Activated naive CD4-positive, alpha-beta T cell treated with anti-CD3 and anti-CD28 coated beads, Interleukin-2, amount 50 U/mL, for 24 hours (primary cell): ENCODE results near the gene ARRDC1.
A peak's percentile ranks its signal among the peaks of the same experiment; 100 is the strongest.

ENCODE experiments used
- H3K27ac Mint-ChIP-seq: one replicate; pipeline ENCODE4 v1.8.0; 2021; ENCODE audit warnings: mild to moderate bottlenecking, mixed read lengths
- H3K27me3 Mint-ChIP-seq: one replicate; pipeline ENCODE4 v1.8.0; 2021; ENCODE audit warnings: mixed read lengths
- H3K36me3 Mint-ChIP-seq: one replicate; pipeline ENCODE4 v1.8.0; 2021; ENCODE audit warnings: mixed read lengths
- H3K4me1 Mint-ChIP-seq: one replicate; pipeline ENCODE4 v1.8.0; 2021; ENCODE audit warnings: mixed read lengths
- H3K4me3 Mint-ChIP-seq: one replicate; pipeline ENCODE4 v1.8.0; 2021; ENCODE audit warnings: mild to moderate bottlenecking, mixed read lengths
- H3K9me3 Mint-ChIP-seq: one replicate; pipeline ENCODE4 v1.8.0; 2021; ENCODE audit warnings: mixed read lengths

ARRDC1 gene

DNA sequence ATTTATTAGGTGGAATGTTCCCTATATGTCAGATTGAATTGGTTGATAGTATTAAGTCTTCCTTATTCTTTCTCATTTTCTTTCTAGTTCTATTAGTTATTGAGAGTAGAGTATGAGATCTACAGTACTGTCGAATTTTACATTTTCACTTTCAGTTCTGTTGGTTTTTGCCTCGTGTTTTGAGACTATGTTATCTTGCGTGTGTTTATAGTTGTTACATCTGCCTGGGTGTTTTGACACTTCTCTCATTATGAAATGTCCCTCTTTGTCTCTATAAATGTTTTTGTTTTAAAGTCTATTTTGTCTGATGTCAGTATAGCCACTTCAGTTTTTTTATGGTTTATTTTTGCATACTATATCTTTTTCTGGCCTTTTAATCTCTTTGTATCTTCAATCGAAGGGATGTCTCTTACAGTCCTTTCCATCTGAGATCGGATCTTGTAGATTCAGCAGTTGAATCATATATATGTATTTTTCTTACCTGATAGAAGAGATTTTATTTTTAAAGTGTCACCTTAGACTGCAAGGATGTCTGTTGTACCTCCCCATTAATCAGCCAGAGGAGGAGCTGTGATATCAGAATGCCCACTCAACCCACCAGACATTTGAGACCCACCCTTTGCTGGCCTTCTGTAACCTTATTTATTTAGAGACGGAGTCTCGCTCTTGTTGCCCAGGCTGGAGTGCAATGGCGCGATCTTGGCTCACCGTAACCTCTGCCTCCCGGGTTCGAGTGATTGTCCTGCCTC, 34.0 kb downstream of the ARRDC1 start:
- no peaks in the 10 kb centered on the region for H3K9me3 Mint-ChIP-seq
- peak overlapping the region; percentile 89 for H3K4me3 Mint-ChIP-seq
- H3K36me3 Mint-ChIP-seq = peaks cover 11% of the 10 kb centered on the region
- no peaks in the 10 kb centered on the region for H3K27me3 Mint-ChIP-seq
- peaks cover 61% of the 10 kb centered on the region for H3K4me1 Mint-ChIP-seq
- H3K27ac Mint-ChIP-seq = peak overlapping the region; percentile 97

DNA sequence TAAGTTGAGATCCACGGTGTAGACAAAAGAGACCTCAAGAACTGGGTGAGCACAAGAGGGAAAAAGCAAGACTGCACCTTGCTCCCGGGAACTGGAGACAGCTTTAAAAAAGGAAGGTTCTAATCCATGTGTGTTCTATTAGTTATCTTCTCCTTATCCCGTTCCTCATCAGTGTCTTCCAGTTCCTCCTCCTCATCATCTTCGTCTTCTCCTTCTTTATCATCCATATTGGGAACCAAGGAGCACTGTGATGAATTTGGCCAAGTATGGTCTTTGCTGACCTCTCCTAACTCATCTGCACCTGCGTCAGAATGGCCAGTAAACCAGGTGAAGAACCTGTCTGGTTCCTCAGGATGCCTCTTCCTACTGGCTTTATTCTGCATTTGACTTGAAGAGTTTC, 35.4 kb downstream of the ARRDC1 start:
- Mint-ChIP-seq H3K27me3 (no peaks in the 10 kb centered on the region), H3K27ac (peak overlapping the region; percentile 79), H3K4me3 (peak overlapping the region; percentile 30)

DNA sequence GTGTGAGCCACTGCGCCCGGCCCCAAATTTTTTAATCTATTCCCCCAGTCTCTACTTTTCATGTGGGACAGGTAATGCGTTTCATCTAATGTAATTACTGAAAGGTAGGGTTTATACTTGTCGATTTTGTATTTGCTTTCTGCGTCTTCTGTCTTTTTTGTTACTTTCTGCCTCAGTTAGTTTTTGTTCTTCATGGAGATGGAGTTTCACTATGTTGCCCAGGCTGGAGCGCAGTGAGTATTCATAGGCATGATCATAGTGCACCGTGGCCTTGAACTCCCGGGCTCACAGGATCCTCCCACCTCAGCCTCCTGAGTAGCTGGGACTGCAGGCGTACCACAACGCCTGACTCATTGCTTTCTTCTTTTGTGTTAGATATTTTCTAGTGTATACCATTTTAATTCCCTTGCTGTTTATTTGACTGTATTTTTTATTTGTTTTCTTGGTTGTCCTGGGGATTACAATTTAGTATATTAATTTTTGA, 36.7 kb downstream of the ARRDC1 start:
- H3K9me3 Mint-ChIP-seq = no peaks in the 10 kb centered on the region
- no peak overlapping the region for H3K4me3 Mint-ChIP-seq
- H3K27ac Mint-ChIP-seq = peak overlapping the region; percentile 42
- peaks cover 14% of the 10 kb centered on the region for H3K36me3 Mint-ChIP-seq
- peaks cover 68% of the 10 kb centered on the region for H3K4me1 Mint-ChIP-seq
- H3K27me3 Mint-ChIP-seq = no peaks in the 10 kb centered on the region

More for the DNA sequence above, 35.4 kb downstream of the ARRDC1 start:
- Mint-ChIP-seq H3K4me1 (peaks cover 68% of the 10 kb centered on the region), H3K36me3 (peaks cover 11% of the 10 kb centered on the region), H3K9me3 (no peaks in the 10 kb centered on the region)

DNA sequence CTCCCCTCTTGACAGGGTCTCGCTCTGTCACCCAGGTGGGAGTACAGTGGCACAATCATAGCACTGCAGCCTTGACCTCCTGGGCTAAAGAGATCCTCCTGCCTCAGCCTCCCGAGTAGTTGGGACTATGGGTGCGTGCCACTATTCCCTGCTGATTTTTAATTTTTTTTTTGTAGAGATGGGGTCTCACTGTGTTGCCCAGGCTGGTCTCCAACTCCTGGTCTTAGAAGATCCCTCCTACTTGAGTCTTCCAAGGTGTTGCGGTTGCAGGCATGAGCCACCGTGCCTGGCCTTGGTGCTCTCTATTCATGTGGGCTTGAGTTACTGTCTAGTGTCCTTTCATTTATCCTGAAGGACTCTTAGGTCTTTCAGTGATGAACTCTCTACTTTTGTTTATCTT, 37.4 kb downstream of the ARRDC1 start:
- H3K4me3 Mint-ChIP-seq = no peak overlapping the region
- no peaks in the 10 kb centered on the region for H3K27me3 Mint-ChIP-seq
- peak overlapping the region; percentile 4 for H3K27ac Mint-ChIP-seq
- H3K36me3 Mint-ChIP-seq = peaks cover 16% of the 10 kb centered on the region
- peaks cover 71% of the 10 kb centered on the region for H3K4me1 Mint-ChIP-seq
- no peaks in the 10 kb centered on the region for H3K9me3 Mint-ChIP-seq

DNA sequence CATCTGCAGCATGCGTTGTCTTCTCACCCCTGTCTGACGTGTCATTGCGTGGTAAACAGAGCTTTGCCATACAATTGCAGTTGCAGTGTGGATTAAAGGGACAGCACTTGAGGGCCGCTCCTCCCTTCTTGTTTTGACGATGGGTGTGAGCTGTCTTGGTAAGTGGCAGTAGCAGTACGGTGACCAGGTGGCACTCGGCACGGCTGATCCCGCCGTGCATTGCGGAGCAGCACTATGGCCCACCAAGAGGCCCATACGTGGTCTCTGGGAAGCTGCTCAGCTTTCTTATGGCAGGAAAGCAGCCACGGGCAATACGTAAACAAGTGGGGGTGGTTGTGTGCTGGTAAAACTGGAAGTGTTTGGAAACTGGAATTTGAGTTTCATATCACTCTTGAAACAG, 38.4 kb downstream of the ARRDC1 start:
- Mint-ChIP-seq H3K9me3 (no peaks in the 10 kb centered on the region), H3K27me3 (no peaks in the 10 kb centered on the region), H3K4me3 (no peak overlapping the region), H3K36me3 (peaks cover 18% of the 10 kb centered on the region), H3K4me1 (peaks cover 69% of the 10 kb centered on the region), H3K27ac (peak overlapping the region; percentile 70)

DNA sequence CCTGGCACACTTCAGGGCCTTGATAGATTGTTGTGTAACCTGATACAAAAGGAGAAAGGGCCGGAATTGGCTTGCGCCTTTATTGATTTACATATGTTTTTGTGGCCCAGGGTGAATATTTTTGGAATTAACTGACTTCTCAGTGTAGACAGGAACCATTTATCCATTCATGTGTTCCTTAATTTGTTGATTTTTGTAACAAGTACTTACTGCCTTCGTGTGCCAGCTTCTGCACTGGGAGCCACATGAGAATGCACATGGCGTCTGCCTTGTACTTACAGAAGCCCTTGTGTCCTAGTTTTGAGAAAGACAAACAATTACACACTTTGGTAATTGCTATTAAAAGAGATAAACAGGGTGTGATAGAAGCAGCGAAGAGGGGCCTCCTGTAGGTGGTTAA, 39.7 kb downstream of the ARRDC1 start:
- Mint-ChIP-seq H3K4me3 (no peak overlapping the region), H3K9me3 (no peaks in the 10 kb centered on the region), H3K36me3 (peaks cover 16% of the 10 kb centered on the region), H3K27me3 (no peaks in the 10 kb centered on the region), H3K4me1 (peaks cover 68% of the 10 kb centered on the region), H3K27ac (no peak overlapping the region)

DNA sequence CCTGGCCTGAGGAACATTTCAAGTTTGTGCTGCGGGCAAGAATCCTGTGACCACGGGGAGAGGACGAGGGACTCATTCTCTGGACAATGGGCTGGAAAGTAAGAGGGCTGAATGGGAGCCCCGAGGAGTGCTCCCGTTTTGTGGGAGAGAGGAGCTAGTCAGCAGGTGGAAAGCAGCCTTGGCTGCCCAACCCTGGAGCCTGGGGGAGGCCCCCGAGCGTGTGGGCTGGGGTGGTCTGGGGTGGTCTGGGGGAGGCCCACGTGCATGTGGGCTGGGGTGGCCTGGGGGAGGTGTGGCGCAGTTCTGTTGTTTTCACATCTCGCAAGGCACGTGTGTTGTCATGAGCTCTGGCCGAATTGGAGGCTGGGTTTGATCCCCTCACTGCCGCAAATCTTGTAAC, 40.9 kb downstream of the ARRDC1 start:
- Mint-ChIP-seq H3K4me3 (no peak overlapping the region), H3K27ac (no peak overlapping the region), H3K4me1 (peaks cover 64% of the 10 kb centered on the region), H3K27me3 (no peaks in the 10 kb centered on the region), H3K9me3 (no peaks in the 10 kb centered on the region), H3K36me3 (peaks cover 17% of the 10 kb centered on the region)

DNA sequence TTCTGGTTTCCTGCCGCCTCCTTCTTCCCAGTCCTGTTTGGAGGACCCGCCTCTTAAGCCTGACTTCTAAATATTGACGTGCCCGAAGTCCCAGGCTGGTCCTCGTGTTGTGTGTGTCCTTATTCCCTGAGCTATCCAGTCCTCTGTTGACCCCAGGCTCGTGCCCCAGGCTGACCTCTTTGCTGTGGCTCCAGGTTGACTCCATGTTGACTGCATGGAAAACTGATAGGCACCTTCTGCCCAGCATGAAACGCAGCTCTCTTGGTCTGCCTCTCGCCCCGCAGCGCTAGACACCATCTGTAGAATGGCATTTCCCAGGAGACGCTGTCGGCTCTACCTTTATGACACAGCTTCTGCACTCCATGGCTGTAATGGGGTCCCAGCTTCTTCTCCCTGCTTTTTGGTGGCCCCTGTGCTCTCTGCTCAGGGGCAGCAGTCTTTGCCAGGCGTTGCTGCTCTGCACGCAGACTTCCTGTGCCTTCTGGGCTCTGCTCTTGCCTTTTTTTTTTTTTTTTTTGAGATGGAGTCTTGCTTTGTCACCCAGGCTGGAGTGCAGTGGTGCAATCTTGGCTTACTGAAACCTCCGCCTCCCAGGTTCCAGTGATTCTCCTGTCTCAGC, 41.7 kb downstream of the ARRDC1 start:
- peaks cover 13% of the 10 kb centered on the region for H3K36me3 Mint-ChIP-seq
- peak overlapping the region; percentile 56 for H3K4me3 Mint-ChIP-seq
- H3K4me1 Mint-ChIP-seq = peaks cover 57% of the 10 kb centered on the region
- no peaks in the 10 kb centered on the region for H3K9me3 Mint-ChIP-seq
- H3K27me3 Mint-ChIP-seq = no peaks in the 10 kb centered on the region
- H3K27ac Mint-ChIP-seq = peak overlapping the region; percentile 65

DNA sequence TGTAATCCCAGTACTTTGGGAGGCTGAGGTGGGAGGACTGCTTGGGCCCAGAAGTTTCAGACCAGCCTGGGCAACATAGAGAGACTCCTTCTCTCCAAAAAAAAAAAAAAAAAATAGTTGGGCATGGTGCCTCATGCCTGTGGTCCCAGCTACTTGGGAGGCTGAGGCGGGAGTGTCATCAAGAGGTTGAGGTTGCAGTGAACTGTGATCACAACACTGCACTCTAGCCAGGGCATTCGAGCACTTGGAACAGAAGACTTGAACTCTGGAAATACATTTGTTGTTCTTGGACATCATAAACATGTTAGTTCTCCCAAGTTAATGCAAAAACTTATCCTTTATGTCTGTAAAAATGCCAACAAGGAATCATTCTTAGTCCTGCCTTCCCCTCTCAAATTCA, 42.9 kb downstream of the ARRDC1 start:
- H3K27ac Mint-ChIP-seq = no peak overlapping the region
- H3K4me3 Mint-ChIP-seq = no peak overlapping the region
- H3K4me1 Mint-ChIP-seq = peaks cover 53% of the 10 kb centered on the region
- H3K36me3 Mint-ChIP-seq = peaks cover 11% of the 10 kb centered on the region
- H3K9me3 Mint-ChIP-seq = no peaks in the 10 kb centered on the region
- H3K27me3 Mint-ChIP-seq = no peaks in the 10 kb centered on the region

DNA sequence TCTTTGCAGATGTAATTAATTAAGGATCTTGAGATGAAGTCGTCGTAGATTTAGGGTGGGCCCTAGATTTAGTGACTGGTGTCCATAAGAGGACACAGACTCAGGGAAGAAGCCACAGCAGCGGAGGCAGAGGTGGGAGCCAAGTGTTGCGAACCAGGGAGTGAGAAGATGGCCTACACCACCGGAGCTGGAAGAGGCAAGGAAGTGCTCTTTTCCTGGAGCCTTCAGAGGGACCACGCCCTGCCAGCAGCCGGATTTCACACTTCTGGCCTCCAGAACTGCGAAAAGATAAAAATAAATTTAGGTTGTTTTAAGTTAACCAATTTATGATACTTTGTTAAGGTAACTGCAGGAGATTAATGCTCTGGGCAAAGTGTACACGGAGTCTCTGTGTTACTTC, 44.1 kb downstream of the ARRDC1 start:
- no peak overlapping the region for H3K27ac Mint-ChIP-seq
- no peak overlapping the region for H3K4me3 Mint-ChIP-seq
- H3K4me1 Mint-ChIP-seq = peaks cover 50% of the 10 kb centered on the region
- peaks cover 11% of the 10 kb centered on the region for H3K36me3 Mint-ChIP-seq
- H3K27me3 Mint-ChIP-seq = no peaks in the 10 kb centered on the region
- H3K9me3 Mint-ChIP-seq = no peaks in the 10 kb centered on the region

DNA sequence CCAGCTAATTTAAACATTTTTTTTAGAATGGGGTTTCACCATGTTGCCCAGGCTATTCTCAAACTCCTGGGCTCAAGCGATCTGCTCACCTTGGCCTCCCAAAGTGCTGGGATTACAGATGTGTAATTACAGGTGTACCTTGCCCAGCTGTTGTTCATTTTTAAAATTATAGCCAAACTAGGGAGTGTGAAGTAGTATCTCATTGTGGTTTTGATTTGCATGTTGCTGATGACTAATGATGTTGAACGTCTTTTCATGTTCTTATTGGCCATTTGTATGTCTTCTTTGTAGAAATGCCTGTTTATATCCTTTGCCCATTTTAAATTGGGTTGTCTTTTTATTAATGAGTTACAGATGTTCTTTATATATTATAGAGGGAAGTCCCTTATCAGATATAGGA, 44.8 kb downstream of the ARRDC1 start:
- no peaks in the 10 kb centered on the region for H3K9me3 Mint-ChIP-seq
- H3K36me3 Mint-ChIP-seq = peaks cover 11% of the 10 kb centered on the region
- no peak overlapping the region for H3K4me3 Mint-ChIP-seq
- H3K4me1 Mint-ChIP-seq = peaks cover 47% of the 10 kb centered on the region
- H3K27me3 Mint-ChIP-seq = no peaks in the 10 kb centered on the region
- no peak overlapping the region for H3K27ac Mint-ChIP-seq

DNA sequence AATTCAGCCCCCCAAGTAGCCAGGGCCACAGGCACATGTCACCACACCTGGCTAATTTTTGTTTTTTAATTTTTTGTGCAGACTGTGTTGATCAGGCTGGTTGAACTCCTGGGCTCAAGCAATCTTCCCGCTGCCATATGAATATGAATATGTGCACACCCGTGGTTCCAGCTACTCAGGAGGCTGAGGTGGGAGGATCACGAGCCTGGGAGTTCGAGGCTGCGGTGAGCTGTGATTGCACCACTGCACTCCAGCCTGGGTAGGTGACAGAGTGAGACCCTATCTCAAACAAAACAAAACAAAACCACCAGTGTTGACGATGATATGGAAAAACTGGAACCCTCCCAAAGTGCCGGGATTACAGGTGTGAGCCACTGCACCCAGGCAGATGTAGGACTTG, 45.3 kb downstream of the ARRDC1 start:
- Mint-ChIP-seq H3K27ac (no peak overlapping the region), H3K36me3 (peaks cover 11% of the 10 kb centered on the region), H3K9me3 (no peaks in the 10 kb centered on the region), H3K4me3 (no peak overlapping the region), H3K27me3 (no peaks in the 10 kb centered on the region), H3K4me1 (peaks cover 43% of the 10 kb centered on the region)

DNA sequence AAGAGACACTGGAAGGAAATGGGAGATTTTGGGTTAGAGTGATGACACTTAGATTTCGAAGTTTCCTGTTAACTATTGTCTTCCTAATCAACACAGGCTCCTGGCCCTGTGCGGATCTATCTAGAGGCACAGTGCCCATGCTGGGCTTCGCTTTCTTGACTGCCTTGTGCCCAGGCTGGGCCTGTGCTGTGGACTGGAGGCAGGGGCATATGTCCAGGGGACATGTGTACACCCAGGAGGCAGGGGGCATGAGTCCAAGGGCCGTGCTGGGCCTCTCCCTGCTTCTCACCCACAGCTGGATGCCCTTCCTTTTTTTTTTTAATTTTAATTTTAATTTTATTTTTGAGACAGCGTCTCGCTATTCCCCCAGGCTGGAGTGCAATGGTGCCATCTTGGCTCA, 50.9 kb downstream of the ARRDC1 start:
- Mint-ChIP-seq H3K4me3 (no peak overlapping the region), H3K27ac (no peak overlapping the region), H3K27me3 (no peaks in the 10 kb centered on the region), H3K36me3 (peaks cover 15% of the 10 kb centered on the region), H3K9me3 (no peaks in the 10 kb centered on the region), H3K4me1 (peaks cover 47% of the 10 kb centered on the region)

DNA sequence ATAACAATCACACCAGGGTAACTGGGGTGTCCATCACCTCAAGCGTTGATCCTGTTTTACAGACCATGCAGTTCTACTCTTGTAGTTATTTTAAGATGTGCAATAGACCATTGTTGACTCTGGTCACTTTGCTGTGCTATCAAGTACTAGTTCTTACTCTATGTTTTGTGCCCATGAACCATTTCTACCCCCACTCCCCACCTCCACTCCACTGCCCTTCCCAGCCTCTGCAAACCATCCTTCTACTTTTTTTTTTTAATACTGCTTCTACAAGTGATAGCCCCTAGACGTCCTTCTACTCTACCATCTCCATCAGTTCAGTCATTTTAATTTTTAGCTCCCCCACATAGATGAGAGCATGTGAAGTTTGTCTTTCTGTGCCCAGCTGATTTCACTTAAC, 52.1 kb downstream of the ARRDC1 start:
- H3K9me3 Mint-ChIP-seq = no peaks in the 10 kb centered on the region
- peaks cover 47% of the 10 kb centered on the region for H3K4me1 Mint-ChIP-seq
- peaks cover 15% of the 10 kb centered on the region for H3K36me3 Mint-ChIP-seq
- H3K4me3 Mint-ChIP-seq = no peak overlapping the region
- no peaks in the 10 kb centered on the region for H3K27me3 Mint-ChIP-seq
- H3K27ac Mint-ChIP-seq = peak overlapping the region; percentile 36

DNA sequence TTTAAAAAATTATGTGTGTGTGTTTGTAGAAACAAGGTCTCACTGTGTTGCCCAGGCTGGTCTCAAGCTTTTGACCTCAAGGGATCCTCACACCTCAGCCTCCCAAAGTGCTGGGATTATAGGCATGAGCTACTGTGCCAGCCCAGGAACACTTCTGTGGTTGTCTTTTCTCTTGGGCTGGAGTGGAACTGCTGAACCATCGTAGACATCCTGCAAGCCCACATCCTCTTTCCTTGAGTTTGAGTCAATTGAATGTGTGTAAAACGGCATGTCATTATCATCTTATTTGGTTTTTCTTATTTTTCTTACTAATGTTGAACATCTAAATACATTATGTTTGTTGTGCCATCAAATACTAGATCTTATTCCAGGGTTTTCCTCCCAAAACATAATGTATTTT, 53.3 kb downstream of the ARRDC1 start:
- no peaks in the 10 kb centered on the region for H3K27me3 Mint-ChIP-seq
- no peak overlapping the region for H3K27ac Mint-ChIP-seq
- H3K4me3 Mint-ChIP-seq = peak overlapping the region; percentile 39
- H3K4me1 Mint-ChIP-seq = peaks cover 55% of the 10 kb centered on the region
- peaks cover 15% of the 10 kb centered on the region for H3K36me3 Mint-ChIP-seq
- H3K9me3 Mint-ChIP-seq = no peaks in the 10 kb centered on the region

DNA sequence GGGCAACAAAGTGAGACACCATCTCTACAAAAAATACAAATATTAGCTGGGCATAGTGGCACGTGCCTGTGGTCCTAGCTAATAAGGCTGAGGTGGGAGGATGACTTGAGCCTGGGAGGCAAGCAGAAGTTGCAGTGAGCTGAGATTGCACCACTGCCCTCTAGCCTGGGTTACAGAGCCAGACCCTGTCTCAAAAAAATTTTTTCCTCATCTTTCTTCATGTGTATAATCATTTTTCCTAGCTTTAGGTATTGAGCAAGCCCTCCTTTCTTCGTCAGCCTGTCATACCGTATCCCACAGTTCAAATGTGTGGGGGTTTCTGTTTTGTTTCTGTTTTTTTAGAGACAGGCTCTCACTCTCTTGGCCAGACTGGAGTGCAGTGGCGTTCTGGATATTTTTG, 54.7 kb downstream of the ARRDC1 start:
- Mint-ChIP-seq H3K4me3 (peak overlapping the region; percentile 19), H3K27ac (no peak overlapping the region), H3K27me3 (no peaks in the 10 kb centered on the region), H3K9me3 (no peaks in the 10 kb centered on the region), H3K4me1 (peaks cover 60% of the 10 kb centered on the region), H3K36me3 (peaks cover 14% of the 10 kb centered on the region)
